Measurements from ENCODE around the gene NECTIN1.

The NECTIN1 gene

GRCh38 chr11:119700536-119701346 lies 28.3 kb downstream of the NECTIN1 start:
- DNase-seq (ENCODE audit: low read depth), result no peak
- TF ChIP-seq CTCF (IDR thresholded peaks at IDR 0.05; ENCODE audit: control insufficient read depth, insufficient read depth, low read depth, low read length, missing control alignments), result no peak

GRCh38 chr11:119700030-119700429 lies 29.0 kb downstream of the NECTIN1 start:
- TF ChIP-seq CTCF (IDR thresholded peaks at IDR 0.05; ENCODE audit: control insufficient read depth, insufficient read depth, low read depth, low read length, missing control alignments), result no peak
- no peak overlapping the region for H3K4me3 ChIP-seq (ENCODE audit: control insufficient read depth, low read depth, low read length)
- no peak for DNase-seq (ENCODE audit: low read depth)

More at GRCh38 chr11:119700536-119701346, 28.3 kb downstream of the NECTIN1 start:
- no peak overlapping the region for H3K4me3 ChIP-seq (ENCODE audit: control insufficient read depth, low read depth, low read length)

- DNase-seq (ENCODE audit: low read depth), result no peak
- no peak overlapping the region for H3K4me3 ChIP-seq (ENCODE audit: control insufficient read depth, low read depth, low read length)
- TF ChIP-seq CTCF (IDR thresholded peaks at IDR 0.05; ENCODE audit: control insufficient read depth, insufficient read depth, low read depth, low read length, missing control alignments), result no peak
Observed at GRCh38 chr11:119699227-119699626, 29.8 kb downstream of the NECTIN1 start.

GRCh38 chr11:119697882-119698281 lies 31.1 kb downstream of the NECTIN1 start:
- no peak overlapping the region for H3K4me3 ChIP-seq (ENCODE audit: control insufficient read depth, low read depth, low read length)
- TF ChIP-seq CTCF (IDR thresholded peaks at IDR 0.05; ENCODE audit: control insufficient read depth, insufficient read depth, low read depth, low read length, missing control alignments), result no peak
- DNase-seq (ENCODE audit: low read depth), result no peak

GRCh38 chr11:119697445-119697844 lies 31.6 kb downstream of the NECTIN1 start:
- no peak for DNase-seq (ENCODE audit: low read depth)

More at GRCh38 chr11:119697445-119697844, 31.6 kb downstream of the NECTIN1 start:
- TF ChIP-seq CTCF (IDR thresholded peaks at IDR 0.05; ENCODE audit: control insufficient read depth, insufficient read depth, low read depth, low read length, missing control alignments), result no peak
- no peak overlapping the region for H3K4me3 ChIP-seq (ENCODE audit: control insufficient read depth, low read depth, low read length)

All from AG09309 (cell line).